HepG2 (cell line): ENCODE measurements around the gene LIME1. TPM values are rescaled to one million over a fixed set of nuclear protein-coding genes. Genes with fewer than 3 reads are reported as not detected.

Experiments used
- AHR ChIP-seq: IDR thresholded peaks from 2 replicates; pipeline ENCODE4 v1.6.1; 2018; ENCODE audit warnings: missing genetic modification reagents, missing compliant biosample characterization
- AKNA ChIP-seq: sonication (generic); formaldehyde crosslinking; IDR thresholded peaks from 2 replicates; pipeline ENCODE4 v1.4.0; 2020; ENCODE audit warnings: missing genetic modification reagents, borderline replicate concordance
- CBX5 ChIP-seq: sonication (generic); formaldehyde crosslinking; IDR thresholded peaks from 2 replicates; pipeline ENCODE4 v1.4.0; 2020; ENCODE audit warnings: missing genetic modification reagents, borderline replicate concordance
- HMGXB3 ChIP-seq: sonication (generic); formaldehyde crosslinking; IDR thresholded peaks from 2 replicates; pipeline ENCODE4 v1.4.0; 2020; ENCODE audit warnings: missing genetic modification reagents, borderline replicate concordance
- HNRNPK ChIP-seq: fragments of 200-400 bp; formaldehyde crosslinking; IDR thresholded peaks from 2 replicates; pipeline ENCODE4 v1.6.1; 2018; ENCODE audit warnings: low read length, low read depth, moderate library complexity, mild to moderate bottlenecking; ENCODE audit not compliant: poor library complexity, severe bottlenecking
- MYC ChIP-seq: sonication (generic); formaldehyde crosslinking; IDR thresholded peaks from 2 replicates; pipeline ENCODE4 v1.9.0; 2021; ENCODE audit warnings: missing genetic modification reagents, borderline replicate concordance
- PPARG ChIP-seq: conservative IDR thresholded peaks from 2 replicates; pipeline ENCODE4 v1.6.1; 2016; ENCODE audit warnings: missing biosample characterization, missing genetic modification reagents
- REXO4 ChIP-seq: sonication (generic); formaldehyde crosslinking; IDR thresholded peaks from 2 replicates; pipeline ENCODE4 v1.8.0; 2022; ENCODE audit warnings: missing genetic modification reagents, mild to moderate bottlenecking, borderline replicate concordance
- SIN3B ChIP-seq: fragments of 150-350 bp; IDR thresholded peaks from 2 replicates; pipeline ENCODE4 v1.6.1; 2014; ENCODE audit warnings: low read length
- ZBTB4 ChIP-seq: sonication (generic); formaldehyde crosslinking; IDR thresholded peaks from 2 replicates; pipeline ENCODE4 v1.4.0; 2020; ENCODE audit warnings: missing genetic modification reagents, mild to moderate bottlenecking, borderline replicate concordance
- ZC3H13 ChIP-seq: sonication (generic); formaldehyde crosslinking; IDR thresholded peaks from 2 replicates; pipeline ENCODE4 v1.8.1; 2023; ENCODE audit warnings: mild to moderate bottlenecking, missing genetic modification reagents, moderate library complexity
- ZNF12 ChIP-seq: sonication (generic); formaldehyde crosslinking; IDR thresholded peaks from 2 replicates; pipeline ENCODE4 v1.5.0; 2020; ENCODE audit warnings: missing genetic modification reagents
- ZSCAN12 ChIP-seq: sonication (generic); formaldehyde crosslinking; IDR thresholded peaks from 2 replicates; pipeline ENCODE4 v1.9.0; 2021; ENCODE audit warnings: mild to moderate bottlenecking, missing genetic modification reagents
- ZSCAN29 ChIP-seq: sonication (generic); formaldehyde crosslinking; conservative IDR thresholded peaks from 2 replicates; pipeline ENCODE4 v1.4.0; 2020; ENCODE audit warnings: mild to moderate bottlenecking, missing genetic modification reagents
- polyA plus RNA-seq, 8 experiments: library from polyadenylated mRNA; depleted of rRNA in 3 of 8; stranded (reverse) in 7 of 8; unstranded in 1 of 8; fragments of >200 nt; fragmentation: Illumina TruSeq in 4 of 8; extraction: Trizol in 4 of 8; gene quantifications; 2 replicates each; pipeline versions ENCODE4 v1.2.1 to v1.2.3, GENCODE V29; 2011 to 2016; ENCODE audit warnings: low read depth in 4 of 8, missing spikeins in 1 of 8, mixed read lengths in 1 of 8; ENCODE audit not compliant: insufficient read depth in 1 of 8
- total RNA-seq, 5 experiments: library from RNA; depleted of rRNA; stranded (reverse); fragments of >200 nt; fragmentation: Illumina TruSeq; extraction: Trizol; gene quantifications; 2 replicates each; pipeline ENCODE4 v1.2.3, GENCODE V29; 2016; ENCODE audit warnings: low read depth in 1 of 5

The LIME1 gene
- total and polyA plus RNA-seq, 2 of the 13 experiments (the other 11 are each of a cell fraction or from before 2014, with no cell fraction given): 13.0 to 61.5 TPM

- TF ChIP-seq REXO4 (CRISPR knock-in tag) (peak; percentile 79; the same call in 1 of the 2 replicates), ZC3H13 (peak; percentile 78; the same call in 1 of the 2 replicates), MYC (peak; percentile 95), ZNF12 (CRISPR knock-in tag) (peak; percentile 52; the same call in 1 of the 2 replicates), ZBTB4 (CRISPR knock-in tag) (peak; percentile 91; the same call in 1 of the 2 replicates), HMGXB3 (peak; percentile 89), HNRNPK (peak; percentile 86), ZSCAN29 (CRISPR knock-in tag) (peak; percentile 87), AHR (CRISPR knock-in tag) (peak; percentile 93), ZSCAN12 (CRISPR knock-in tag) (peak; percentile 95), PPARG (CRISPR knock-in tag) (peak; percentile 89), AKNA (CRISPR knock-in tag) (peak; percentile 41; the same call in 1 of the 2 replicates), SIN3B (peak; percentile 60; the same call in 1 of the 2 replicates), CBX5 (peak; percentile 96; the same call in 1 of the 2 replicates)
Measured at GRCh38 chr20:63740627-63741353, 4.3 kb downstream of the LIME1 start (continued).
